Fibroblast of lung (primary cell): Measurements from ENCODE around the gene NLGN4X. TPM values are rescaled to one million over a fixed set of nuclear protein-coding genes. Genes with fewer than 3 reads are reported as not detected.

Experiments used
- DNase-seq, 2 donors: peaks; one replicate each; pipeline versions ENCODE4 v3.0.0 to v3.0.0-alpha.2; 2010; ENCODE audit warnings: low read depth in 2 of 2
- H2AFZ ChIP-seq: 2 replicates; pipeline ENCODE4 v1.5.1; 2012; ENCODE audit warnings: low read length, control low read depth, inconsistent platforms
- H3K27ac ChIP-seq: 2 replicates; pipeline ENCODE4 v1.5.1; 2011; ENCODE audit warnings: low read length, control low read depth; ENCODE audit not compliant: insufficient read depth
- H3K27me3 ChIP-seq: 2 replicates; pipeline ENCODE4 v1.5.1; 2011; ENCODE audit warnings: mild to moderate bottlenecking, low read length; ENCODE audit not compliant: control insufficient read depth, insufficient read depth
- H3K36me3 ChIP-seq: 2 replicates; pipeline ENCODE4 v1.5.1; 2011; ENCODE audit warnings: low read length; ENCODE audit not compliant: control insufficient read depth, insufficient read depth
- H3K4me1 ChIP-seq: 2 replicates; pipeline ENCODE4 v1.5.1; 2011; ENCODE audit warnings: low read length; ENCODE audit not compliant: control insufficient read depth, insufficient read depth; ENCODE audit errors: extremely low read depth
- H3K4me2 ChIP-seq: 2 replicates; pipeline ENCODE4 v1.5.1; 2011; ENCODE audit warnings: low read length, control low read depth; ENCODE audit not compliant: insufficient read depth; ENCODE audit errors: extremely low read depth
- H3K4me3 ChIP-seq, 4 experiments: fragments of 200-600 bp in 1 of 4; sonication (generic) in 1 of 4; replicated peaks in 1 of 4; 2 replicates each; pipeline ENCODE4 v1.5.1; 2011 to 2016; ENCODE audit warnings: low read length in 4 of 4, low read depth in 3 of 4, mild to moderate bottlenecking in 3 of 4, control low read depth in 2 of 4, inconsistent platforms in 1 of 4, mixed read lengths in 1 of 4; ENCODE audit not compliant: insufficient read depth in 1 of 4; ENCODE audit errors: control extremely low read depth in 1 of 4
- H3K79me2 ChIP-seq: 2 replicates; pipeline ENCODE4 v1.5.1; 2012; ENCODE audit warnings: mild to moderate bottlenecking, low read length, inconsistent platforms; ENCODE audit not compliant: control insufficient read depth, insufficient read depth
- H3K9ac ChIP-seq: 2 replicates; pipeline ENCODE4 v1.5.1; 2011; ENCODE audit warnings: mild to moderate bottlenecking, low read length, control low read depth; ENCODE audit not compliant: insufficient read depth
- H3K9me3 ChIP-seq: 2 replicates; pipeline ENCODE4 v1.5.1; 2012; ENCODE audit warnings: low read depth, low read length; ENCODE audit not compliant: control insufficient read depth, insufficient read depth
- H4K20me1 ChIP-seq: 2 replicates; pipeline ENCODE4 v1.5.1; 2011; ENCODE audit warnings: low read length; ENCODE audit not compliant: control insufficient read depth, insufficient read depth; ENCODE audit errors: extremely low read depth
- CTCF ChIP-seq, 2 donors: IDR thresholded peaks in 1 of 2; conservative IDR thresholded peaks in 1 of 2; 1 replicate in 1 of 2; 2 replicates in 1 of 2; pipeline ENCODE4 v1.5.1; 2011 to 2012; ENCODE audit warnings: low read length in 2 of 2, control low read depth in 1 of 2, inconsistent platforms in 1 of 2, low read depth in 1 of 2, mild to moderate bottlenecking in 1 of 2
- EZH2 ChIP-seq: IDR thresholded peaks from 2 replicates; pipeline ENCODE4 v1.5.1; 2012; ENCODE audit warnings: low read length, control low read depth, mild to moderate bottlenecking; ENCODE audit errors: missing control alignments
- polyA plus RNA-seq, 2 donors: library from polyadenylated mRNA; depleted of rRNA in 1 of 2; stranded (reverse) in 1 of 2; unstranded in 1 of 2; fragments of >200 nt; gene quantifications; 2 replicates each; pipeline ENCODE4 v1.2.1, GENCODE V29; 2011 to 2012; ENCODE audit warnings: missing spikeins in 1 of 2
- total RNA-seq: library from RNA; depleted of rRNA; stranded (reverse); fragments of >200 nt; gene quantifications from 2 replicates; pipeline ENCODE4 v1.2.1, GENCODE V29; 2014

Gene NLGN4X
- total and polyA plus RNA-seq, 2 donors (not counting 1 experiment from before 2014, with no cell fraction given), result 0.16 TPM; not detected in 1

- Histone ChIP-seq H3K9ac (no peak overlapping the region), H3K4me1 (no peaks in the 10 kb centered on the region), H3K4me3 (no peak overlapping the region), H3K36me3 (no peaks in the 10 kb centered on the region), H3K27ac (no peak overlapping the region), H4K20me1 (no peaks in the 10 kb centered on the region), H2AFZ (no peak overlapping the region), H3K79me2 (no peaks in the 10 kb centered on the region), H3K27me3 (no peaks in the 10 kb centered on the region), H3K4me2 (no peak overlapping the region), H3K9me3 (no peaks in the 10 kb centered on the region)
- peak in 1 of 2 donors; percentile 11 for DNase-seq
- no peak for TF ChIP-seq EZH2
- TF ChIP-seq CTCF (conservative IDR thresholded peaks at IDR 0.05 in 1 of 2, IDR thresholded peaks at IDR 0.05 in 1 of 2; ENCODE audit: low read depth in 1 of 2, low read length in 2 of 2), result no peak
These were observed 1.8 kb downstream of the NLGN4X start for GRCh38 chrX:6226596-6227452.

DNA sequence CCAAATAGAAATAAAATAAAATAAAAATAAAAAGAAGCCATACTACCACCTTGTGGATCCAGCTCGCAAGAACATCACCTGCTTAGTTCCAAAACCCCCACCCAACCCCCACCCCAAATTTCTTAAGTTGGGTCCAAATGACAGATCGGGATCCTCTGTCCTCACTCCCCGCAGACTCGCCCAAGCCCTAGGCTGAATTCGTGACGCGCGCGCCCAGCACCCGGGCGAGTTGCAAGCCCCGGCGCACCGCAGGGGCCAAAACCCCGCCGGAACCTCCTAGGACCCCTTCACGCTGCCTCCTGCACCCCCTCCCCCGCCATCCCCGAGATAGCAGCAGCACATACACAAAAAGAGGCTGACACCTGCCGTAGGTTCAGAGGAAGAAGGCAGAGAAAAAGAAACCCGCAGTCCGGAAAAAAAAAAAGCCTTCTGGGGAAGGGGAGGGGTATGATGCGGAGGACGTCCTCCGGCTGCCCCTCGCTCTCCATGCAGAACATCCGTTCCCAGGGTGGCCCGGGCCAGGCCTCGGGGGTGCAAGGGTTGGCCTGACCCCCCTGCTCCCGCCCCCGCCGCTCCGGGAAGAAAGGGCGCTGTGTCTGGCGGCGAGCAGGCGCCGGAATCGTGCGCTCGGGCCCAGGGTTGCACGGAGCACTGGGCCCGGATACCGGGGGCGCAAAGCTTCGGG lies 2.6 kb downstream of the NLGN4X start:
- Histone ChIP-seq H3K36me3 (no peaks in the 10 kb centered on the region), H3K27me3 (no peaks in the 10 kb centered on the region), H4K20me1 (no peaks in the 10 kb centered on the region), H3K4me2 (no peak overlapping the region), H3K9ac (no peak overlapping the region), H3K27ac (no peak overlapping the region), H2AFZ (no peak overlapping the region), H3K9me3 (no peaks in the 10 kb centered on the region), H3K79me2 (no peaks in the 10 kb centered on the region), H3K4me1 (no peaks in the 10 kb centered on the region), H3K4me3 (no peak overlapping the region)
- no peak for TF ChIP-seq CTCF (conservative IDR thresholded peaks at IDR 0.05 in 1 of 2, IDR thresholded peaks at IDR 0.05 in 1 of 2; ENCODE audit: low read depth in 1 of 2, low read length in 2 of 2)
- TF ChIP-seq EZH2, result no peak
- peak in 1 of 2 donors; percentile 6 for DNase-seq

DNA sequence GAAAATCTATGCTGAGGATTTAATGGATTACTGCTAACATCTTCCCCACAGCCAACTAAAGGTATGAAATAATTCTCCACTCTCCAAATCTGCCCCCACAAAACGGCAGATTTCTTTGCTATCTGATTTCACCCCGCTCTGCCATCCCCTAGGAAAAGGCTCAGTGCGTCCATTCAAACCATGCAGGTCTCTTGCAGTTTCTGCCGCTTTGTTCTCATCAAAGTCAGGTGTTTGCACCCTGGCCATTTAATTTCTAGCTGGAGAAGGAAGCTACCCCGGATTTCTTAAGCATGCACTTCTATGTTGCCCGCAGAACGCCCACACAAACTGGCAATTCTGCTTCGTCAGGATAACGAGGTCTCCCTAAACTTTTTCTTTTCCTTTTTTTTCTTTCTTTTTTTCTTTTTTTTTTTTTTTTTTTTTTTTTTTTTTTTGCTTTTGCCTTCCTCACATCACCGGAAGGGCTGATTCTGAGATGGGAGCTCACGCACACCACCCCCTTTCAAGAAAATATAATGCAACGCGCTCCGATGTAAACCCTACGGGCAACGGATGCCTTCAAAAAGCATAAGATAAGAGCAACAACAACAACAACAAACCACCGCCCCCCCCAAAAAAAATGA lies 3.3 kb downstream of the NLGN4X start:
- TF ChIP-seq EZH2 (no peak), CTCF (conservative IDR thresholded peaks at IDR 0.05 in 1 of 2, IDR thresholded peaks at IDR 0.05 in 1 of 2; ENCODE audit: low read depth in 1 of 2, low read length in 2 of 2) (no peak)
- Histone ChIP-seq H4K20me1 (no peaks in the 10 kb centered on the region), H3K79me2 (no peaks in the 10 kb centered on the region), H3K27ac (no peak overlapping the region), H3K36me3 (no peaks in the 10 kb centered on the region), H3K27me3 (no peaks in the 10 kb centered on the region), H3K4me3 (no peak overlapping the region), H3K4me1 (no peaks in the 10 kb centered on the region), H3K4me2 (no peak overlapping the region), H2AFZ (no peak overlapping the region), H3K9me3 (no peaks in the 10 kb centered on the region), H3K9ac (no peak overlapping the region)
- DNase-seq, result peak in 1 of 2 donors; percentile 13
